Measurements from ENCODE around the gene CA4. TPM values are rescaled to one million over a fixed set of nuclear protein-coding genes. Genes with fewer than 3 reads are reported as not detected.
"Not testable (repeated sequence)": the region's sequence is repeated elsewhere in the genome, so short reads cannot be mapped to it uniquely, and the experiment has no call there.

Gene CA4
- total RNA-seq, 1 experiment from 2014 or later: 1.7 TPM

DNA sequence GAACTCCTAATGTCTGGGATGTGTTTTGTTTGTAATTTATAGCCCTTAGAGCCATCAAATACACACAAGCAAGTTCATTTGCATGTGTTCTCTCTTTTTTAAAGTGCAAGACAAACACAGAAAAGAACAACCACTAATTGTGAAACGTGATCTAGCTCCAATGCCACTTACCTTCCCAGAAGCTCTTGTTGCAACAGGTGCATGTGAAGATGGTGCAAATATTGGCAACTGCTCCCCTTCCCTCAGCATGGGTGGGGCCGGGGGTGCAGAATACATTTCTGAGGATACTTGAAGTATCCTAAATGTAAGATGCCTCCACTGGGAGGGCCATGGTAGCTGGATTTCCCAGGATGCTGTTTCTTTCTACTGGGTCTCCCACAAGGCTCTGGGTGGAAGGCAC, 28.4 kb downstream of the CA4 start:
- not testable (repeated sequence) for H3K23ac ChIP-seq (ENCODE audit: insufficient read length, low read depth, low read length); H2AK5ac ChIP-seq (ENCODE audit: insufficient read length, low read length); H3K79me1 ChIP-seq (ENCODE audit: insufficient read depth, low read depth, low read length, poor library complexity, severe bottlenecking); H3K4me1 ChIP-seq (ENCODE audit: insufficient read depth, low read length); H4K5ac ChIP-seq (ENCODE audit: insufficient read length, low read depth, low read length); H2BK120ac ChIP-seq (ENCODE audit: low read depth, low read length, poor library complexity, severe bottlenecking); H3K27ac Mint-ChIP-seq; H2AFZ ChIP-seq (ENCODE audit: low read length); H2BK15ac ChIP-seq (ENCODE audit: low read depth, low read length); H3K4me2 ChIP-seq (ENCODE audit: insufficient read depth, insufficient read length, low read length); H3K27ac ChIP-seq (ENCODE audit: insufficient read length, low read depth, low read length); H3K27me3 Mint-ChIP-seq (ENCODE audit: low read depth); H3K9ac ChIP-seq (ENCODE audit: extremely low read depth, insufficient read length, low read length); H3K56ac ChIP-seq (ENCODE audit: insufficient read length, low read depth, low read length); H3K4ac ChIP-seq (ENCODE audit: low read depth, low read length); H3K14ac ChIP-seq (ENCODE audit: insufficient read depth, low read length); H3K4me3 Mint-ChIP-seq; H2BK12ac ChIP-seq (ENCODE audit: insufficient read length, low read depth, low read length); H3K9me3 ChIP-seq (ENCODE audit: control insufficient read depth, low read depth, low read length); H4K8ac ChIP-seq (replicated peaks; ENCODE audit: insufficient read length, low read depth, low read length); H3K27me3 ChIP-seq (ENCODE audit: insufficient read depth, low read length); H3T11ph ChIP-seq (ENCODE audit: low read length); H2BK5ac ChIP-seq (ENCODE audit: insufficient read length, low read length); H3K23me2 ChIP-seq (ENCODE audit: insufficient read length, low read depth, low read length, poor library complexity, severe bottlenecking); H3K4me1 Mint-ChIP-seq; H3K18ac ChIP-seq (ENCODE audit: insufficient read length, low read depth, low read length); DNase-seq; H4K20me1 ChIP-seq (ENCODE audit: control insufficient read depth, insufficient read depth, insufficient read length); H3K79me2 ChIP-seq (ENCODE audit: insufficient read depth, low read length); H4K91ac ChIP-seq (ENCODE audit: insufficient read length, low read depth, low read length); H2BK20ac ChIP-seq (ENCODE audit: low read depth, low read length, poor library complexity, severe bottlenecking); H3K9me3 Mint-ChIP-seq
- H3K36me3 Mint-ChIP-seq (ENCODE audit: insufficient read depth in 1 of 3, low read depth in 3 of 3): peaks cover 21 to 50% (median 43%) of the 10 kb centered on the region in 3 experiments
- WGBS (ENCODE audit: extremely low coverage, insufficient read length, low lambda C conversion rate): no CpG with 5 or more reads among the region's 2 CpGs

DNA sequence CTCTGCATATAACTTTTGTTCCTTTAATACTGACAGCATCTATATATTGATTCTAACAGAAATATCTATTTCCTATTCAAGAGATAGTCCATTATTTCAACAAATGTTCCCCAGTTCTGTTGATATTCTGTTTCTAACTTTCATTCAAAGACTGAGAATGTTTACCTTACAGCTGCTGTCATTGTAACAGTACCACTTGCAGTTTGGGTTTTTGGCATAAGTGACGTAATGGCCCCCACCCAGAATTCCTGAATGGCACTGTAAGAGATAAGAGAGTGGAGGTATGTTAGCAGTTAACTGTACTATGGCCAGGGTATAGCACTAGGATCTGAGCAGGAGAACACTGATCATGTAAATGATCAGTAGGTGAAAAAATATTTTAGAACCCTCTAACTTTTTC, 30.6 kb downstream of the CA4 start:
- not testable (repeated sequence) for H3K4me3 Mint-ChIP-seq; H3K79me2 ChIP-seq (ENCODE audit: insufficient read depth, low read length); H3K27ac ChIP-seq (ENCODE audit: insufficient read length, low read depth, low read length); H3K79me1 ChIP-seq (ENCODE audit: insufficient read depth, low read depth, low read length, poor library complexity, severe bottlenecking); H4K5ac ChIP-seq (ENCODE audit: insufficient read length, low read depth, low read length); H3K56ac ChIP-seq (ENCODE audit: insufficient read length, low read depth, low read length); H3K9me3 ChIP-seq (ENCODE audit: control insufficient read depth, low read depth, low read length); H3K27me3 ChIP-seq (ENCODE audit: insufficient read depth, low read length); DNase-seq; H4K8ac ChIP-seq (replicated peaks; ENCODE audit: insufficient read length, low read depth, low read length); H3K9ac ChIP-seq (ENCODE audit: extremely low read depth, insufficient read length, low read length); H2BK15ac ChIP-seq (ENCODE audit: low read depth, low read length); H2BK20ac ChIP-seq (ENCODE audit: low read depth, low read length, poor library complexity, severe bottlenecking); H3K18ac ChIP-seq (ENCODE audit: insufficient read length, low read depth, low read length); H3K9me3 Mint-ChIP-seq; H3K4me1 ChIP-seq (ENCODE audit: insufficient read depth, low read length); H3K27me3 Mint-ChIP-seq (ENCODE audit: low read depth); H3K27ac Mint-ChIP-seq; H3K4me1 Mint-ChIP-seq; H3K14ac ChIP-seq (ENCODE audit: insufficient read depth, low read length); H2AFZ ChIP-seq (ENCODE audit: low read length); H4K91ac ChIP-seq (ENCODE audit: insufficient read length, low read depth, low read length); H3K23ac ChIP-seq (ENCODE audit: insufficient read length, low read depth, low read length); H2BK12ac ChIP-seq (ENCODE audit: insufficient read length, low read depth, low read length); H2AK5ac ChIP-seq (ENCODE audit: insufficient read length, low read length); H3T11ph ChIP-seq (ENCODE audit: low read length); H3K4ac ChIP-seq (ENCODE audit: low read depth, low read length); H2BK120ac ChIP-seq (ENCODE audit: low read depth, low read length, poor library complexity, severe bottlenecking); H3K4me2 ChIP-seq (ENCODE audit: insufficient read depth, insufficient read length, low read length); H4K20me1 ChIP-seq (ENCODE audit: control insufficient read depth, insufficient read depth, insufficient read length); H3K23me2 ChIP-seq (ENCODE audit: insufficient read length, low read depth, low read length, poor library complexity, severe bottlenecking); H2BK5ac ChIP-seq (ENCODE audit: insufficient read length, low read length)
- peaks cover 27 to 70% (median 59%) of the 10 kb centered on the region in 3 experiments for H3K36me3 Mint-ChIP-seq (ENCODE audit: insufficient read depth in 1 of 3, low read depth in 3 of 3)
- WGBS (ENCODE audit: extremely low coverage, insufficient read length, low lambda C conversion rate): no CpG with 5 or more reads among the region's 1 CpG
